GM13977 (cell line): Measurements from ENCODE around the gene KIT.

Source experiments
- DNase-seq: peaks from one replicate; pipeline ENCODE4 v3.0.0; 2012; ENCODE audit warnings: low spot score
- in situ Hi-C: fragments of 300-500 bp; cut with MboI; formaldehyde crosslinking; loops from one replicate; pipeline ENCODE4 v1.12.0; 2022; ENCODE audit warnings: low sequenced_read_pairs, low pct_unique_long_range_greater_than_20kb, mixed read lengths, inconsistent platforms; ENCODE audit not compliant: unreplicated experiment
- TF ChIP-seq, protein P1 (sequence below): IDR thresholded peaks from 2 replicates; pipeline ENCODE4 v1.5.1; 2012; ENCODE audit warnings: mild to moderate bottlenecking, control low read depth; ENCODE audit not compliant: insufficient read depth; ENCODE audit errors: extremely low read depth, missing control alignments

KIT gene

GRCh38 chr4:54784161-54784671 lies 126.5 kb downstream of the KIT start:
- TF ChIP-seq, protein P1, sequence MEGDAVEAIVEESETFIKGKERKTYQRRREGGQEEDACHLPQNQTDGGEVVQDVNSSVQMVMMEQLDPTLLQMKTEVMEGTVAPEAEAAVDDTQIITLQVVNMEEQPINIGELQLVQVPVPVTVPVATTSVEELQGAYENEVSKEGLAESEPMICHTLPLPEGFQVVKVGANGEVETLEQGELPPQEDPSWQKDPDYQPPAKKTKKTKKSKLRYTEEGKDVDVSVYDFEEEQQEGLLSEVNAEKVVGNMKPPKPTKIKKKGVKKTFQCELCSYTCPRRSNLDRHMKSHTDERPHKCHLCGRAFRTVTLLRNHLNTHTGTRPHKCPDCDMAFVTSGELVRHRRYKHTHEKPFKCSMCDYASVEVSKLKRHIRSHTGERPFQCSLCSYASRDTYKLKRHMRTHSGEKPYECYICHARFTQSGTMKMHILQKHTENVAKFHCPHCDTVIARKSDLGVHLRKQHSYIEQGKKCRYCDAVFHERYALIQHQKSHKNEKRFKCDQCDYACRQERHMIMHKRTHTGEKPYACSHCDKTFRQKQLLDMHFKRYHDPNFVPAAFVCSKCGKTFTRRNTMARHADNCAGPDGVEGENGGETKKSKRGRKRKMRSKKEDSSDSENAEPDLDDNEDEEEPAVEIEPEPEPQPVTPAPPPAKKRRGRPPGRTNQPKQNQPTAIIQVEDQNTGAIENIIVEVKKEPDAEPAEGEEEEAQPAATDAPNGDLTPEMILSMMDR, result no peak
- no peak for DNase-seq
- in situ Hi-C loops, result no loop called here
